Measurements from ENCODE around the gene ADCYAP1.

ADCYAP1 gene

GRCh38 chr18:924987-925386 is 20.3 kb downstream of the ADCYAP1 start:
- ATAC-seq, result no peak

GRCh38 chr18:926946-927345 is 22.3 kb downstream of the ADCYAP1 start:
- ATAC-seq, result no peak
- no peak for TF ChIP-seq POU6F1 (CRISPR knock-in tag; IDR thresholded peaks at IDR 0.05; ENCODE audit: borderline replicate concordance, low read depth)
- TF ChIP-seq TSHZ2 (CRISPR knock-in tag; IDR thresholded peaks at IDR 0.05), result no peak
- no peak for TF ChIP-seq ZC3H10 (CRISPR knock-in tag; IDR thresholded peaks at IDR 0.05)
- TF ChIP-seq ISL1 (CRISPR knock-in tag; IDR thresholded peaks at IDR 0.05), result no peak
- TF ChIP-seq TOX (CRISPR knock-in tag; IDR thresholded peaks at IDR 0.05; ENCODE audit: borderline replicate concordance), result no peak
- no peak for TF ChIP-seq RARB (CRISPR knock-in tag; IDR thresholded peaks at IDR 0.05)

More at GRCh38 chr18:924987-925386, 20.3 kb downstream of the ADCYAP1 start:
- no peak for TF ChIP-seq ZFP3 (CRISPR knock-in tag; IDR thresholded peaks at IDR 0.05)
- no peak for TF ChIP-seq GLIS3 (CRISPR knock-in tag; IDR thresholded peaks at IDR 0.05)
- no peak for TF ChIP-seq CREB5 (CRISPR knock-in tag; IDR thresholded peaks at IDR 0.05; ENCODE audit: low read depth)
- no peak for TF ChIP-seq ZFP30 (CRISPR knock-in tag; IDR thresholded peaks at IDR 0.05)
- TF ChIP-seq RARB (CRISPR knock-in tag; IDR thresholded peaks at IDR 0.05), result no peak
- no peak for TF ChIP-seq TSHZ2 (CRISPR knock-in tag; IDR thresholded peaks at IDR 0.05)
- TF ChIP-seq ESRRG (CRISPR knock-in tag; IDR thresholded peaks at IDR 0.05), result no peak
- no peak for TF ChIP-seq BACH2 (CRISPR knock-in tag; IDR thresholded peaks at IDR 0.05; ENCODE audit: borderline replicate concordance)
- TF ChIP-seq CSRNP3 (CRISPR knock-in tag; IDR thresholded peaks at IDR 0.05), result no peak
- no peak for TF ChIP-seq PPARA (CRISPR knock-in tag; IDR thresholded peaks at IDR 0.05; ENCODE audit: borderline replicate concordance)
- no peak for TF ChIP-seq ZC3H10 (CRISPR knock-in tag; IDR thresholded peaks at IDR 0.05)
- TF ChIP-seq ISL1 (CRISPR knock-in tag; IDR thresholded peaks at IDR 0.05), result no peak
- TF ChIP-seq TCF4 (CRISPR knock-in tag; IDR thresholded peaks at IDR 0.05; ENCODE audit: borderline replicate concordance), result no peak
- no peak for TF ChIP-seq PATZ1 (CRISPR knock-in tag; IDR thresholded peaks at IDR 0.05; ENCODE audit: borderline replicate concordance)
- no peak for TF ChIP-seq POU6F1 (CRISPR knock-in tag; IDR thresholded peaks at IDR 0.05; ENCODE audit: borderline replicate concordance, low read depth)
- TF ChIP-seq ZNF565 (CRISPR knock-in tag; conservative IDR thresholded peaks at IDR 0.05; ENCODE audit: low read depth), result no peak
